ENCODE data around the gene ATP9B.

The ATP9B gene

GRCh38 chr18:79386547-79386946, 317.4 kb downstream of the ATP9B start:
- no peak overlapping the region for H3K4me3 ChIP-seq (ENCODE audit: low read depth, low read length)

GRCh38 chr18:79387214-79387613, 318.0 kb downstream of the ATP9B start:
- no peak overlapping the region for H3K4me3 ChIP-seq (ENCODE audit: low read depth, low read length)
- TF ChIP-seq CTCF (IDR thresholded peaks at IDR 0.05; ENCODE audit: low read depth, low read length): no peak

More at GRCh38 chr18:79386547-79386946, 317.4 kb downstream of the ATP9B start:
- no peak for TF ChIP-seq CTCF (IDR thresholded peaks at IDR 0.05; ENCODE audit: low read depth, low read length)

- H3K4me3 ChIP-seq (ENCODE audit: low read depth, low read length): no peak overlapping the region
- TF ChIP-seq CTCF (IDR thresholded peaks at IDR 0.05; ENCODE audit: low read depth, low read length): no peak
Measured at GRCh38 chr18:79387615-79388014, 318.4 kb downstream of the ATP9B start.

- TF ChIP-seq CTCF (IDR thresholded peaks at IDR 0.05; ENCODE audit: low read depth, low read length): no peak
- H3K4me3 ChIP-seq (ENCODE audit: low read depth, low read length): no peak overlapping the region
Measured at GRCh38 chr18:79388043-79388442, 318.8 kb downstream of the ATP9B start.

GRCh38 chr18:79389689-79390088, 320.5 kb downstream of the ATP9B start:
- H3K4me3 ChIP-seq (ENCODE audit: low read depth, low read length): no peak overlapping the region
- no peak for TF ChIP-seq CTCF (IDR thresholded peaks at IDR 0.05; ENCODE audit: low read depth, low read length)

- no peak for TF ChIP-seq CTCF (IDR thresholded peaks at IDR 0.05; ENCODE audit: low read depth, low read length)
- H3K4me3 ChIP-seq (ENCODE audit: low read depth, low read length): no peak overlapping the region
Measured at GRCh38 chr18:79392226-79392625, 323.0 kb downstream of the ATP9B start.

- H3K4me3 ChIP-seq (ENCODE audit: low read depth, low read length): peak overlapping the region; percentile 57
- no peak for TF ChIP-seq CTCF (IDR thresholded peaks at IDR 0.05; ENCODE audit: low read depth, low read length)
Measured at GRCh38 chr18:79393181-79393634, 324.0 kb downstream of the ATP9B start.

Data from WI38 (cell line).